Uterus (tissue), 2 donors: ENCODE measurements around the gene MAP2K6.

Experiments used
- CTCF ChIP-seq, 4 experiments: fragments of 200-600 bp in 2 of 4; fragments of 450-650 bp in 2 of 4; sonication (generic) in 2 of 4; IDR thresholded peaks; one replicate each; pipeline ENCODE4 v1.5.1; 2016 to 2019; ENCODE audit warnings: antibody characterized with exemption in 4 of 4, mild to moderate bottlenecking in 2 of 4, moderate library complexity in 1 of 4
- POLR2A ChIP-seq, 2 donors: fragments of 450-650 bp; IDR thresholded peaks; one replicate each; pipeline ENCODE4 v1.6.1; 2016; ENCODE audit warnings: antibody characterized with exemption in 2 of 2, mild to moderate bottlenecking in 1 of 2, moderate library complexity in 1 of 2

GRCh38 chr17:69450918-69451317 is 36.4 kb downstream of the MAP2K6 start:
- TF ChIP-seq CTCF (IDR thresholded peaks at IDR 0.05) (no peak), POLR2A (IDR thresholded peaks at IDR 0.05) (no peak)
